Measurements from ENCODE around the gene MUSTN1. TPM values are rescaled to one million over a fixed set of nuclear protein-coding genes. Genes with fewer than 3 reads are reported as not detected.

The MUSTN1 gene
- total and polyA plus RNA-seq, 2 of the 13 experiments (the other 11 are each of a cell fraction or from before 2014, with no cell fraction given): 0.84 to 1.4 TPM

GRCh38 chr3:52827866-52828376 lies 6.9 kb downstream of the MUSTN1 start (continued):
- TF ChIP-seq, protein P1, sequence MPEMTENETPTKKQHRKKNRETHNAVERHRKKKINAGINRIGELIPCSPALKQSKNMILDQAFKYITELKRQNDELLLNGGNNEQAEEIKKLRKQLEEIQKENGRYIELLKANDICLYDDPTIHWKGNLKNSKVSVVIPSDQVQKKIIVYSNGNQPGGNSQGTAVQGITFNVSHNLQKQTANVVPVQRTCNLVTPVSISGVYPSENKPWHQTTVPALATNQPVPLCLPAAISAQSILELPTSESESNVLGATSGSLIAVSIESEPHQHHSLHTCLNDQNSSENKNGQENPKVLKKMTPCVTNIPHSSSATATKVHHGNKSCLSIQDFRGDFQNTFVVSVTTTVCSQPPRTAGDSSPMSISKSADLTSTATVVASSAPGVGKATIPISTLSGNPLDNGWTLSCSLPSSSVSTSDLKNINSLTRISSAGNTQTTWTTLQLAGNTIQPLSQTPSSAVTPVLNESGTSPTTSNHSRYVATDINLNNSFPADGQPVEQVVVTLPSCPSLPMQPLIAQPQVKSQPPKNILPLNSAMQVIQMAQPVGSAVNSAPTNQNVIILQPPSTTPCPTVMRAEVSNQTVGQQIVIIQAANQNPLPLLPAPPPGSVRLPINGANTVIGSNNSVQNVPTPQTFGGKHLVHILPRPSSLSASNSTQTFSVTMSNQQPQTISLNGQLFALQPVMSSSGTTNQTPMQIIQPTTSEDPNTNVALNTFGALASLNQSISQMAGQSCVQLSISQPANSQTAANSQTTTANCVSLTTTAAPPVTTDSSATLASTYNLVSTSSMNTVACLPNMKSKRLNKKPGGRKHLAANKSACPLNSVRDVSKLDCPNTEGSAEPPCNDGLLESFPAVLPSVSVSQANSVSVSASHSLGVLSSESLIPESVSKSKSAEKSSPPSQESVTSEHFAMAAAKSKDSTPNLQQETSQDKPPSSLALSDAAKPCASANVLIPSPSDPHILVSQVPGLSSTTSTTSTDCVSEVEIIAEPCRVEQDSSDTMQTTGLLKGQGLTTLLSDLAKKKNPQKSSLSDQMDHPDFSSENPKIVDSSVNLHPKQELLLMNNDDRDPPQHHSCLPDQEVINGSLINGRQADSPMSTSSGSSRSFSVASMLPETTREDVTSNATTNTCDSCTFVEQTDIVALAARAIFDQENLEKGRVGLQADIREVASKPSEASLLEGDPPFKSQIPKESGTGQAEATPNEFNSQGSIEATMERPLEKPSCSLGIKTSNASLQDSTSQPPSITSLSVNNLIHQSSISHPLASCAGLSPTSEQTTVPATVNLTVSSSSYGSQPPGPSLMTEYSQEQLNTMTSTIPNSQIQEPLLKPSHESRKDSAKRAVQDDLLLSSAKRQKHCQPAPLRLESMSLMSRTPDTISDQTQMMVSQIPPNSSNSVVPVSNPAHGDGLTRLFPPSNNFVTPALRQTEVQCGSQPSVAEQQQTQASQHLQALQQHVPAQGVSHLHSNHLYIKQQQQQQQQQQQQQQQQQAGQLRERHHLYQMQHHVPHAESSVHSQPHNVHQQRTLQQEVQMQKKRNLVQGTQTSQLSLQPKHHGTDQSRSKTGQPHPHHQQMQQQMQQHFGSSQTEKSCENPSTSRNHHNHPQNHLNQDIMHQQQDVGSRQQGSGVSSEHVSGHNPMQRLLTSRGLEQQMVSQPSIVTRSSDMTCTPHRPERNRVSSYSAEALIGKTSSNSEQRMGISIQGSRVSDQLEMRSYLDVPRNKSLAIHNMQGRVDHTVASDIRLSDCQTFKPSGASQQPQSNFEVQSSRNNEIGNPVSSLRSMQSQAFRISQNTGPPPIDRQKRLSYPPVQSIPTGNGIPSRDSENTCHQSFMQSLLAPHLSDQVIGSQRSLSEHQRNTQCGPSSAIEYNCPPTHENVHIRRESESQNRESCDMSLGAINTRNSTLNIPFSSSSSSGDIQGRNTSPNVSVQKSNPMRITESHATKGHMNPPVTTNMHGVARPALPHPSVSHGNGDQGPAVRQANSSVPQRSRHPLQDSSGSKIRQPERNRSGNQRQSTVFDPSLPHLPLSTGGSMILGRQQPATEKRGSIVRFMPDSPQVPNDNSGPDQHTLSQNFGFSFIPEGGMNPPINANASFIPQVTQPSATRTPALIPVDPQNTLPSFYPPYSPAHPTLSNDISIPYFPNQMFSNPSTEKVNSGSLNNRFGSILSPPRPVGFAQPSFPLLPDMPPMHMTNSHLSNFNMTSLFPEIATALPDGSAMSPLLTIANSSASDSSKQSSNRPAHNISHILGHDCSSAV (CRISPR knock-in tag; IDR thresholded peaks at IDR 0.05; ENCODE audit: borderline replicate concordance): 0 out of 2 replicates have a peak, but pooled peaks have one; percentile 64
- TF ChIP-seq GATAD2A (CRISPR knock-in tag; IDR thresholded peaks at IDR 0.05): 0 out of 2 replicates have a peak, but pooled peaks have one; percentile 55
- TF ChIP-seq XRCC5 (optimal IDR thresholded peaks at IDR 0.05; ENCODE audit: low read length): peak; percentile 86
- TF ChIP-seq SALL1 (CRISPR knock-in tag; IDR thresholded peaks at IDR 0.05): peak; percentile 27; the same call in 1 of the 2 replicates
- TF ChIP-seq PRDM10 (CRISPR knock-in tag; IDR thresholded peaks at IDR 0.05; ENCODE audit: low read depth): no peak
- peak; percentile 43 for TF ChIP-seq ZNF574 (CRISPR knock-in tag; IDR thresholded peaks at IDR 0.05)
- 0 out of 2 replicates have a peak, but pooled peaks have one; percentile 48 for TF ChIP-seq SNAPC2 (CRISPR knock-in tag; IDR thresholded peaks at IDR 0.05)
- no peak for TF ChIP-seq SOX13 (IDR thresholded peaks at IDR 0.05)
- peak in 1 of 2 experiments; percentile 40; a peak in 2 of 4 replicates for TF ChIP-seq SOX13 (CRISPR knock-in tag; conservative IDR thresholded peaks at IDR 0.05 in 1 of 2, IDR thresholded peaks at IDR 0.05 in 1 of 2)
- TF ChIP-seq, protein P2, sequence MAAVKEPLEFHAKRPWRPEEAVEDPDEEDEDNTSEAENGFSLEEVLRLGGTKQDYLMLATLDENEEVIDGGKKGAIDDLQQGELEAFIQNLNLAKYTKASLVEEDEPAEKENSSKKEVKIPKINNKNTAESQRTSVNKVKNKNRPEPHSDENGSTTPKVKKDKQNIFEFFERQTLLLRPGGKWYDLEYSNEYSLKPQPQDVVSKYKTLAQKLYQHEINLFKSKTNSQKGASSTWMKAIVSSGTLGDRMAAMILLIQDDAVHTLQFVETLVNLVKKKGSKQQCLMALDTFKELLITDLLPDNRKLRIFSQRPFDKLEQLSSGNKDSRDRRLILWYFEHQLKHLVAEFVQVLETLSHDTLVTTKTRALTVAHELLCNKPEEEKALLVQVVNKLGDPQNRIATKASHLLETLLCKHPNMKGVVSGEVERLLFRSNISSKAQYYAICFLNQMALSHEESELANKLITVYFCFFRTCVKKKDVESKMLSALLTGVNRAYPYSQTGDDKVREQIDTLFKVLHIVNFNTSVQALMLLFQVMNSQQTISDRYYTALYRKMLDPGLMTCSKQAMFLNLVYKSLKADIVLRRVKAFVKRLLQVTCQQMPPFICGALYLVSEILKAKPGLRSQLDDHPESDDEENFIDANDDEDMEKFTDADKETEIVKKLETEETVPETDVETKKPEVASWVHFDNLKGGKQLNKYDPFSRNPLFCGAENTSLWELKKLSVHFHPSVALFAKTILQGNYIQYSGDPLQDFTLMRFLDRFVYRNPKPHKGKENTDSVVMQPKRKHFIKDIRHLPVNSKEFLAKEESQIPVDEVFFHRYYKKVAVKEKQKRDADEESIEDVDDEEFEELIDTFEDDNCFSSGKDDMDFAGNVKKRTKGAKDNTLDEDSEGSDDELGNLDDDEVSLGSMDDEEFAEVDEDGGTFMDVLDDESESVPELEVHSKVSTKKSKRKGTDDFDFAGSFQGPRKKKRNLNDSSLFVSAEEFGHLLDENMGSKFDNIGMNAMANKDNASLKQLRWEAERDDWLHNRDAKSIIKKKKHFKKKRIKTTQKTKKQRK (IDR thresholded peaks at IDR 0.05; ENCODE audit: low read length): no peak
